Panc1 (cell line): ENCODE data around the gene EPHA3. TPM values are rescaled to one million over a fixed set of nuclear protein-coding genes. Genes with fewer than 3 reads are reported as not detected.

ENCODE experiments used
- ATAC-seq: fragments of 200-7000 bp; cut with Tn5 transposase; 2 replicates; pipeline ENCODE4 v1.9.1; 2020; ENCODE audit warnings: mild to moderate bottlenecking, moderate library complexity
- Bru-seq: library from RNA; stranded (reverse); fragments of 400-500 nt; gene quantifications from one replicate; lab custom pipeline; 2021; lab: Mats Ljungman, UMichigan
- BruChase-seq, 2 experiments: library from RNA; stranded (reverse); fragments of 400-500 nt; gene quantifications; one replicate each; lab custom pipeline; 2021; lab: Mats Ljungman, UMichigan
- BruUV-seq: library from RNA; stranded (reverse); fragments of 400-500 nt; replicated peaks from 2 replicates; lab custom pipeline; 2021; lab: Mats Ljungman, UMichigan
- CTCF ChIA-PET: fragments of 300-600 bp; sonication (Branson Sonifier 250); formaldehyde crosslinking; loops from one replicate; lab custom pipeline; 2022; ENCODE audit warnings: antibody characterized with exemption; lab: Charles Lee
- POLR2A ChIA-PET: fragments of 300-600 bp; sonication (Branson Sonifier 250); formaldehyde crosslinking; loops from one replicate; lab custom pipeline; 2022; ENCODE audit warnings: antibody characterized with exemption; lab: Charles Lee
- DNase-seq: peaks from one replicate; pipeline ENCODE4 v3.0.0-alpha.2; 2010; ENCODE audit warnings: low read depth, low spot score
- H3K27ac ChIP-seq: 2 replicates; pipeline ENCODE4 v1.5.1; 2011; ENCODE audit warnings: mild to moderate bottlenecking, low read length, inconsistent platforms
- H3K27me3 ChIP-seq: fragments of 200-500 bp; sonication (Bioruptor generic); 2 replicates; pipeline ENCODE4 v1.6.0; 2014; ENCODE audit warnings: low read length, inconsistent platforms; ENCODE audit not compliant: control insufficient read depth, insufficient read depth
- H3K36me3 ChIP-seq: fragments of 200-500 bp; sonication (Bioruptor generic); 2 replicates; pipeline ENCODE4 v1.5.1; 2014; ENCODE audit warnings: inconsistent platforms, mild to moderate bottlenecking, low read length, moderate library complexity; ENCODE audit not compliant: control insufficient read depth, insufficient read depth
- H3K4me1 ChIP-seq: 2 replicates; pipeline ENCODE4 v1.5.1; 2011; ENCODE audit warnings: inconsistent platforms, mild to moderate bottlenecking, low read length, moderate library complexity; ENCODE audit not compliant: control insufficient read depth, insufficient read depth
- H3K4me3 ChIP-seq, 2 experiments: 2 replicates each; pipeline ENCODE4 v1.5.1; 2011 to 2012; ENCODE audit warnings: low read depth in 2 of 2, low read length in 2 of 2, mild to moderate bottlenecking in 2 of 2, inconsistent platforms in 1 of 2, moderate library complexity in 1 of 2
- H3K9me3 ChIP-seq: fragments of 200-500 bp; sonication (Bioruptor generic); 2 replicates; pipeline ENCODE4 v1.5.1; 2014; ENCODE audit warnings: low read depth, mild to moderate bottlenecking, inconsistent platforms, low read length, moderate library complexity; ENCODE audit not compliant: control insufficient read depth, insufficient read depth
- POLR2AphosphoS5 ChIP-seq: IDR thresholded peaks from 2 replicates; pipeline ENCODE4 v1.6.1; 2012; ENCODE audit warnings: mild to moderate bottlenecking, low read depth, low read length, moderate library complexity
- SIN3A ChIP-seq: IDR thresholded peaks from 2 replicates; pipeline ENCODE4 v1.6.1; 2012; ENCODE audit warnings: low read depth, mild to moderate bottlenecking, low read length, moderate library complexity, borderline replicate concordance; ENCODE audit not compliant: insufficient read depth
- TCF7L2 ChIP-seq: IDR thresholded peaks from 2 replicates; pipeline ENCODE4 v1.6.1; 2011; ENCODE audit warnings: mild to moderate bottlenecking, low read depth, low read length, inconsistent platforms
- in situ Hi-C: cut with HindIII; loops from 2 replicates; pipeline ENCODE4 v1.10.0; 2016; ENCODE audit warnings: low sequenced_read_pairs, low pct_unique_long_range_greater_than_20kb
- intact Hi-C: fragments of 100-400 bp; cut with micrococcal nuclease; formaldehyde crosslinking; loops from one replicate; pipeline ENCODE4 v1.10.0; 2022; ENCODE audit not compliant: unreplicated experiment
- long read RNA-seq: library from polyadenylated mRNA; unstranded; transcript quantifications from one replicate; pipeline ENCODE4 v2.0.0, GENCODE V29; 2021; ENCODE audit not compliant: unreplicated experiment
- polyA plus RNA-seq: library from polyadenylated mRNA; unstranded; fragments of >200 nt; gene quantifications from one replicate; pipeline ENCODE4 v1.2.1, GENCODE V29; 2012; ENCODE audit warnings: missing spikeins; ENCODE audit not compliant: insufficient read length
- total RNA-seq: library from RNA; stranded (reverse); gene quantifications from one replicate; pipeline ENCODE4 v1.2.1, GENCODE V29; 2021; ENCODE audit not compliant: unreplicated experiment
- TF ChIP-seq, protein P1 (sequence below): fragments of 450-650 bp; IDR thresholded peaks from 2 replicates; pipeline ENCODE4 v1.5.1; 2017; ENCODE audit warnings: mild to moderate bottlenecking
- TF ChIP-seq, protein P2 (sequence below), 2 experiments: IDR thresholded peaks; 2 replicates each; pipeline ENCODE4 v1.6.1; 2011 to 2012; ENCODE audit warnings: low read depth in 2 of 2, control low read depth in 1 of 2, low read length in 1 of 2, mild to moderate bottlenecking in 1 of 2, moderate library complexity in 1 of 2; ENCODE audit not compliant: insufficient read depth in 1 of 2

EPHA3 gene
- total RNA-seq = 0.05 TPM
- 0.05 TPM for polyA plus RNA-seq
- Bru-seq, nascent RNA = percentile 10 among the genes with signal in this experiment
- BruChase-seq, experiment 1, labeled RNA remaining after a 2-hour chase = percentile 5 among the genes with signal in this experiment
- BruChase-seq, experiment 2, labeled RNA remaining after a 6-hour chase = percentile 6 among the genes with signal in this experiment
- long read RNA-seq = 0 reads

DNA sequence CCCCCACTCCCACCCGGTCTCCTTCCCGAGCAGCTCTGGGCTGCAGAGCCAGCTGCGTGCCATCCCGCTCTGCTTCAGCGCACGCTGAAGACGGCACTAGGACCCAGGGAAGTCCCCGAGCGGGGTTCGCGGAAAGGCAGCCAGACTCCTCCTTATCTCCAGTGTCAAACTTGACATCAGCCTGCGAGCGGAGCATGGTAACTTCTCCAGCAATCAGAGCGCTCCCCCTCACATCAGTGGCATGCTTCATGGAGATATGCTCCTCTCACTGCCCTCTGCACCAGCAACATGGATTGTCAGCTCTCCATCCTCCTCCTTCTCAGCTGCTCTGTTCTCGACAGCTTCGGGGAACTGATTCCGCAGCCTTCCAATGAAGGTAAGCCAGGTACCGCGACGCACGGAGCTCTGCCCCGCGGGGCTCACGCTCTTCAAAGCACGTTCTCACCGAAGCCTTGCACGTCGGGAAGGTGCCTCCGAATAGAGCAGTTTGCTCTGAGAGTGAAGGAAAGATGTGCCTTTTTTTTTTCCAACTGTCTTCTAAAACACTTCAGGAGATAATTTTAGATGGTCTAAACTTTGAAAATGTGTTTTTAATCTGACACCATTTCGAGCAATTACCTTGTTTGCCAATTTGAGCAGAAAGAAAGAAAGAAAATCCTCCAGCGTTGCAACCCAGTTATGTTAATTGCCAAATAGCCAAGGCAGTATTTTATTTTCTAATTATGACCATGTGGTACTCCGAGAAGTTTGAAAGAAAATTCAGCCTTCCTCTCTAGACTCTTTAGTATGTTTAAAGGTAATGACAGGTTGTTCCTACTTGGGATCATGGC lies at the start of gene EPHA3:
TSS of gene EPHA3 (plus strand) at position 161 of the 830 bp plus-strand sequence. CDS start at position 289, 128 bp downstream.
- no peak within 1 kb of the TSS for H3K27ac ChIP-seq
- no peak for DNase-seq
- no peaks in the 10 kb centered on the region for H3K36me3 ChIP-seq
- H3K4me1 ChIP-seq = no peaks in the 10 kb centered on the region; the same call in 1 of the 2 replicates
- ChIA-PET CTCF (interaction anchor here (0.6 kb wide), 1 partner anchor 540 kb away, joined by 3 read pairs; no protein-coding TSS in a partner anchor), POLR2A (no interaction called here)
- H3K4me3 ChIP-seq = peak within 1 kb of the TSS; percentile 30 to 57
- in situ Hi-C loops (no loop called here), intact Hi-C loops (no loop called here)
- no TSS peak for BruUV-seq
- peak; percentile 74 for ATAC-seq
- TF ChIP-seq TCF7L2 (no peak), POLR2AphosphoS5 (no peak), SIN3A (no peak)
- TF ChIP-seq, protein P1, sequence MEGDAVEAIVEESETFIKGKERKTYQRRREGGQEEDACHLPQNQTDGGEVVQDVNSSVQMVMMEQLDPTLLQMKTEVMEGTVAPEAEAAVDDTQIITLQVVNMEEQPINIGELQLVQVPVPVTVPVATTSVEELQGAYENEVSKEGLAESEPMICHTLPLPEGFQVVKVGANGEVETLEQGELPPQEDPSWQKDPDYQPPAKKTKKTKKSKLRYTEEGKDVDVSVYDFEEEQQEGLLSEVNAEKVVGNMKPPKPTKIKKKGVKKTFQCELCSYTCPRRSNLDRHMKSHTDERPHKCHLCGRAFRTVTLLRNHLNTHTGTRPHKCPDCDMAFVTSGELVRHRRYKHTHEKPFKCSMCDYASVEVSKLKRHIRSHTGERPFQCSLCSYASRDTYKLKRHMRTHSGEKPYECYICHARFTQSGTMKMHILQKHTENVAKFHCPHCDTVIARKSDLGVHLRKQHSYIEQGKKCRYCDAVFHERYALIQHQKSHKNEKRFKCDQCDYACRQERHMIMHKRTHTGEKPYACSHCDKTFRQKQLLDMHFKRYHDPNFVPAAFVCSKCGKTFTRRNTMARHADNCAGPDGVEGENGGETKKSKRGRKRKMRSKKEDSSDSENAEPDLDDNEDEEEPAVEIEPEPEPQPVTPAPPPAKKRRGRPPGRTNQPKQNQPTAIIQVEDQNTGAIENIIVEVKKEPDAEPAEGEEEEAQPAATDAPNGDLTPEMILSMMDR = no peak
- TF ChIP-seq, protein P2, sequence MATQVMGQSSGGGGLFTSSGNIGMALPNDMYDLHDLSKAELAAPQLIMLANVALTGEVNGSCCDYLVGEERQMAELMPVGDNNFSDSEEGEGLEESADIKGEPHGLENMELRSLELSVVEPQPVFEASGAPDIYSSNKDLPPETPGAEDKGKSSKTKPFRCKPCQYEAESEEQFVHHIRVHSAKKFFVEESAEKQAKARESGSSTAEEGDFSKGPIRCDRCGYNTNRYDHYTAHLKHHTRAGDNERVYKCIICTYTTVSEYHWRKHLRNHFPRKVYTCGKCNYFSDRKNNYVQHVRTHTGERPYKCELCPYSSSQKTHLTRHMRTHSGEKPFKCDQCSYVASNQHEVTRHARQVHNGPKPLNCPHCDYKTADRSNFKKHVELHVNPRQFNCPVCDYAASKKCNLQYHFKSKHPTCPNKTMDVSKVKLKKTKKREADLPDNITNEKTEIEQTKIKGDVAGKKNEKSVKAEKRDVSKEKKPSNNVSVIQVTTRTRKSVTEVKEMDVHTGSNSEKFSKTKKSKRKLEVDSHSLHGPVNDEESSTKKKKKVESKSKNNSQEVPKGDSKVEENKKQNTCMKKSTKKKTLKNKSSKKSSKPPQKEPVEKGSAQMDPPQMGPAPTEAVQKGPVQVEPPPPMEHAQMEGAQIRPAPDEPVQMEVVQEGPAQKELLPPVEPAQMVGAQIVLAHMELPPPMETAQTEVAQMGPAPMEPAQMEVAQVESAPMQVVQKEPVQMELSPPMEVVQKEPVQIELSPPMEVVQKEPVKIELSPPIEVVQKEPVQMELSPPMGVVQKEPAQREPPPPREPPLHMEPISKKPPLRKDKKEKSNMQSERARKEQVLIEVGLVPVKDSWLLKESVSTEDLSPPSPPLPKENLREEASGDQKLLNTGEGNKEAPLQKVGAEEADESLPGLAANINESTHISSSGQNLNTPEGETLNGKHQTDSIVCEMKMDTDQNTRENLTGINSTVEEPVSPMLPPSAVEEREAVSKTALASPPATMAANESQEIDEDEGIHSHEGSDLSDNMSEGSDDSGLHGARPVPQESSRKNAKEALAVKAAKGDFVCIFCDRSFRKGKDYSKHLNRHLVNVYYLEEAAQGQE (IDR thresholded peaks at IDR 0.05; ENCODE audit: insufficient read depth in 1 of 2, low read depth in 2 of 2, low read length in 1 of 2) = no peak
- peaks cover 2% of the 10 kb centered on the region; the same call in 1 of the 2 replicates for H3K27me3 ChIP-seq
- H3K9me3 ChIP-seq = no peaks in the 10 kb centered on the region

DNA sequence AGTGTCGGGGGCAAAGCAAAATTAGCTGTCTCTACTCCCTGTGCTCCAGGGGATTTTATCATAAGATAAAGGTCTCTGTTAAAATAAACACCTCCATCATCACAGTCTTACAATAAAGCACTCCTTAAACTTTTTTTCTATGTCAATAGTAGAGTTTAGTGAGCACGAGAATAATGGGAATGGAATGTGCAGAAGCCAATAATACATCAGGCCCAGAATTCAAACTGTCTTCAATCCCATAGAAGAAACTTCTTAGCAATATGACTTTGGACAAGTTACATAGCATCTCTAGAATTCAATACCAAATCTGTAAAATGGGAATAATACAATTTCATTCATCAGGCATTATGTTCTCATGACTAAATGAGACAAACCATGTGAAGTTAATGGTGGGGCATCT lies 49.0 kb upstream of the EPHA3 start:
- Histone ChIP-seq H3K36me3 (no peaks in the 10 kb centered on the region), H3K9me3 (no peaks in the 10 kb centered on the region), H3K27ac (no peak overlapping the region), H3K4me3 (no peak overlapping the region), H3K4me1 (no peaks in the 10 kb centered on the region), H3K27me3 (no peaks in the 10 kb centered on the region)
- CTCF ChIA-PET = no interaction called here
- no peak for DNase-seq
- no TSS peak for BruUV-seq
- in situ Hi-C loops = no loop called here
- intact Hi-C loops = no loop called here
- POLR2A ChIA-PET = no interaction called here
- no peak for ATAC-seq
- TF ChIP-seq SIN3A = no peak
- TF ChIP-seq, protein P1 = no peak
- TF ChIP-seq, protein P2 (IDR thresholded peaks at IDR 0.05; ENCODE audit: insufficient read depth in 1 of 2, low read depth in 2 of 2, low read length in 1 of 2) = no peak
- no peak for TF ChIP-seq TCF7L2
- no peak for TF ChIP-seq POLR2AphosphoS5
